NB4 (cell line): Measurements from ENCODE around the gene CCSER1.

Source experiments
- MYC ChIP-seq: IDR thresholded peaks from 2 replicates; pipeline ENCODE4 v1.6.1; 2011; ENCODE audit warnings: low read depth, low read length
- POLR2A ChIP-seq: IDR thresholded peaks from 2 replicates; pipeline ENCODE4 v1.6.1; 2011; ENCODE audit warnings: mild to moderate bottlenecking; ENCODE audit not compliant: insufficient read length; ENCODE audit errors: extremely low read depth
- TF ChIP-seq, protein P1 (sequence below): IDR thresholded peaks from one replicate; pipeline ENCODE4 v1.5.1; 2012; ENCODE audit warnings: low read depth, low read length
- TF ChIP-seq, protein P2 (sequence below): IDR thresholded peaks from 2 replicates; pipeline ENCODE4 v1.6.1; 2011; ENCODE audit warnings: low read depth, low read length

DNA sequence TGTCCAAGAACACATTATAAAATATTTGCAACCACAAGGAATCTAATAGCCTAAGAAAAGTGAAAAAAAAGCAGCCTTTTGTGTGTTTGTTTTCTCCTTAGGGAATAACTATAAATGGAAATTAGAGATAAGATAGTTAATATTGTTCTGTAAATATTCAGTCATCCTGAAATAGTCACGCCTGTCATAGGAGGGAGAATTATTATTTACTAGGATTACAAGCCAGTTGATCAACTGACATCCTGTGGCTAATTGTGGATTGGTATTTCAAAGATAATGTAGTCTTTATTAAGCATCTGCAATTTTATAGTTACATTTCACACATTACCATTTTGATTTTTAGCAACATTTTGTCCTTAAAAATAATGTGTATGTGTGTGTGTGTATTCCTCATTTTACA, 118.6 kb downstream of the CCSER1 start:
- TF ChIP-seq, protein P1, sequence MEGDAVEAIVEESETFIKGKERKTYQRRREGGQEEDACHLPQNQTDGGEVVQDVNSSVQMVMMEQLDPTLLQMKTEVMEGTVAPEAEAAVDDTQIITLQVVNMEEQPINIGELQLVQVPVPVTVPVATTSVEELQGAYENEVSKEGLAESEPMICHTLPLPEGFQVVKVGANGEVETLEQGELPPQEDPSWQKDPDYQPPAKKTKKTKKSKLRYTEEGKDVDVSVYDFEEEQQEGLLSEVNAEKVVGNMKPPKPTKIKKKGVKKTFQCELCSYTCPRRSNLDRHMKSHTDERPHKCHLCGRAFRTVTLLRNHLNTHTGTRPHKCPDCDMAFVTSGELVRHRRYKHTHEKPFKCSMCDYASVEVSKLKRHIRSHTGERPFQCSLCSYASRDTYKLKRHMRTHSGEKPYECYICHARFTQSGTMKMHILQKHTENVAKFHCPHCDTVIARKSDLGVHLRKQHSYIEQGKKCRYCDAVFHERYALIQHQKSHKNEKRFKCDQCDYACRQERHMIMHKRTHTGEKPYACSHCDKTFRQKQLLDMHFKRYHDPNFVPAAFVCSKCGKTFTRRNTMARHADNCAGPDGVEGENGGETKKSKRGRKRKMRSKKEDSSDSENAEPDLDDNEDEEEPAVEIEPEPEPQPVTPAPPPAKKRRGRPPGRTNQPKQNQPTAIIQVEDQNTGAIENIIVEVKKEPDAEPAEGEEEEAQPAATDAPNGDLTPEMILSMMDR = no peak
- TF ChIP-seq POLR2A (no peak), MYC (no peak)
- TF ChIP-seq, protein P2, sequence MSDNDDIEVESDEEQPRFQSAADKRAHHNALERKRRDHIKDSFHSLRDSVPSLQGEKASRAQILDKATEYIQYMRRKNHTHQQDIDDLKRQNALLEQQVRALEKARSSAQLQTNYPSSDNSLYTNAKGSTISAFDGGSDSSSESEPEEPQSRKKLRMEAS = no peak
